K562 (cell line): Measurements from ENCODE around the gene GPHA2. TPM values are rescaled to one million over a fixed set of nuclear protein-coding genes. Genes with fewer than 3 reads are reported as not detected.
A peak's percentile ranks its signal among the peaks of the same experiment; 100 is the strongest.

Experiments
- ATF7 ChIP-seq: fragments of 450-650 bp; IDR thresholded peaks from 2 replicates; pipeline ENCODE4 v1.7.1; 2014; ENCODE audit warnings: mild to moderate bottlenecking, moderate library complexity
- BHLHE40 ChIP-seq: IDR thresholded peaks from 2 replicates; pipeline ENCODE4 v1.6.1; 2011; ENCODE audit warnings: low read length, improper control_type of control experiment
- ELF2 ChIP-seq: fragments of 250-450 bp; sonication (Bioruptor Pico); IDR thresholded peaks from 2 replicates; pipeline ENCODE4 v1.5.0; 2021; ENCODE audit warnings: mild to moderate bottlenecking
- FOXJ2 ChIP-seq: fragments of 200-800 bp; sonication (Bioruptor generic); IDR thresholded peaks from 2 replicates; pipeline ENCODE4 v1.6.1; 2016; ENCODE audit warnings: missing genetic modification characterization, missing compliant biosample characterization
- HCFC1 ChIP-seq: IDR thresholded peaks from 2 replicates; pipeline ENCODE4 v1.6.1; 2012; ENCODE audit warnings: low read depth, low read length, improper control_type of control experiment
- HDAC1 ChIP-seq, 2 experiments: fragments of 450-650 bp; IDR thresholded peaks; 2 replicates each; pipeline ENCODE4 v1.6.1; 2016 to 2017; ENCODE audit warnings: inconsistent platforms in 1 of 2, mild to moderate bottlenecking in 1 of 2, moderate library complexity in 1 of 2
- MYC ChIP-seq, 2 experiments: fragments of 250-450 bp in 1 of 2; sonication (Bioruptor Pico) in 1 of 2; IDR thresholded peaks; 2 replicates each; pipeline versions ENCODE4 v1.5.1 to v1.6.1; 2012 to 2021; ENCODE audit warnings: low read depth in 2 of 2, borderline replicate concordance in 1 of 2, improper control_type of control experiment in 1 of 2, low read length in 1 of 2, mild to moderate bottlenecking in 1 of 2, moderate library complexity in 1 of 2
- OTX1 ChIP-seq: fragments of 450-650 bp; formaldehyde crosslinking; IDR thresholded peaks from 2 replicates; pipeline ENCODE4 v1.4.0; 2022; ENCODE audit warnings: mild to moderate bottlenecking
- SIX5 ChIP-seq, 2 experiments: IDR thresholded peaks; 2 replicates each; pipeline ENCODE4 v1.6.1; 2011; ENCODE audit warnings: low read length in 2 of 2, borderline replicate concordance in 1 of 2, low read depth in 1 of 2, mild to moderate bottlenecking in 1 of 2, moderate library complexity in 1 of 2; ENCODE audit not compliant: insufficient read depth in 1 of 2
- ZKSCAN1 ChIP-seq: fragments of 150-350 bp; IDR thresholded peaks from 2 replicates; pipeline ENCODE4 v1.6.1; 2016; ENCODE audit warnings: low read depth, low read length
- ZNF134 ChIP-seq: fragments of 250-450 bp; sonication (Bioruptor Pico); conservative IDR thresholded peaks from 2 replicates; pipeline ENCODE4 v1.4.0; 2020
- polyA plus RNA-seq, 8 experiments: library from polyadenylated mRNA; depleted of rRNA in 4 of 8; stranded (reverse) in 5 of 8; unstranded in 3 of 8; fragments of >200 nt; fragmentation: Nextera tagmentation in 2 of 8; fragmentation: Illumina TruSeq in 1 of 8; extraction: Ambion mirVana in 2 of 8; extraction: Trizol in 1 of 8; gene quantifications; 2 replicates each; pipeline versions ENCODE4 v1.2.1 to v1.2.3, GENCODE V29; 2011 to 2014; ENCODE audit warnings: inconsistent platforms in 1 of 8, missing spikeins in 1 of 8
- total RNA-seq, 7 experiments: library from RNA; depleted of rRNA in 6 of 7; stranded (reverse); fragments of >200 nt in 6 of 7; fragmentation: Illumina TruSeq in 2 of 7; extraction: Trizol in 2 of 7; gene quantifications; 2 replicates each; pipeline versions ENCODE4 v1.2.1 to v1.2.3, GENCODE V29; 2011 to 2021; ENCODE audit warnings: low replicate concordance in 1 of 7
- TF ChIP-seq, protein P1 (sequence below): fragments of 450-650 bp; IDR thresholded peaks from 2 replicates; pipeline ENCODE4 v1.6.1; 2016; ENCODE audit warnings: missing biosample characterization, missing genetic modification characterization
- TF ChIP-seq, protein P2 (sequence below), 2 experiments: fragments of 200-800 bp in 1 of 2; sonication (Bioruptor generic) in 1 of 2; sonication (generic) in 1 of 2; formaldehyde crosslinking in 1 of 2; IDR thresholded peaks in 1 of 2; conservative IDR thresholded peaks in 1 of 2; 2 replicates each; pipeline versions ENCODE4 v1.5.0 to v1.6.1; 2016 to 2020; ENCODE audit warnings: missing compliant biosample characterization in 1 of 2, missing genetic modification characterization in 1 of 2, missing genetic modification reagents in 1 of 2
- TF ChIP-seq, protein P3 (sequence below): fragments of 450-650 bp; IDR thresholded peaks from 2 replicates; pipeline ENCODE4 v1.6.1; 2016; ENCODE audit warnings: borderline replicate concordance
- TF ChIP-seq, protein P4 (sequence below): sonication (generic); formaldehyde crosslinking; IDR thresholded peaks from 2 replicates; pipeline ENCODE4 v1.8.1; 2022; ENCODE audit warnings: missing genetic modification reagents
- TF ChIP-seq, protein P5 (sequence below): fragments of 250-450 bp; sonication (Bioruptor Pico); IDR thresholded peaks from 2 replicates; pipeline ENCODE4 v1.4.0; 2020

Gene GPHA2
- total and polyA plus RNA-seq, 9 of the 15 experiments (the other 6 are each of a cell fraction or from before 2014, with no cell fraction given): 0.17 to 0.22 TPM; not detected in 7

DNA sequence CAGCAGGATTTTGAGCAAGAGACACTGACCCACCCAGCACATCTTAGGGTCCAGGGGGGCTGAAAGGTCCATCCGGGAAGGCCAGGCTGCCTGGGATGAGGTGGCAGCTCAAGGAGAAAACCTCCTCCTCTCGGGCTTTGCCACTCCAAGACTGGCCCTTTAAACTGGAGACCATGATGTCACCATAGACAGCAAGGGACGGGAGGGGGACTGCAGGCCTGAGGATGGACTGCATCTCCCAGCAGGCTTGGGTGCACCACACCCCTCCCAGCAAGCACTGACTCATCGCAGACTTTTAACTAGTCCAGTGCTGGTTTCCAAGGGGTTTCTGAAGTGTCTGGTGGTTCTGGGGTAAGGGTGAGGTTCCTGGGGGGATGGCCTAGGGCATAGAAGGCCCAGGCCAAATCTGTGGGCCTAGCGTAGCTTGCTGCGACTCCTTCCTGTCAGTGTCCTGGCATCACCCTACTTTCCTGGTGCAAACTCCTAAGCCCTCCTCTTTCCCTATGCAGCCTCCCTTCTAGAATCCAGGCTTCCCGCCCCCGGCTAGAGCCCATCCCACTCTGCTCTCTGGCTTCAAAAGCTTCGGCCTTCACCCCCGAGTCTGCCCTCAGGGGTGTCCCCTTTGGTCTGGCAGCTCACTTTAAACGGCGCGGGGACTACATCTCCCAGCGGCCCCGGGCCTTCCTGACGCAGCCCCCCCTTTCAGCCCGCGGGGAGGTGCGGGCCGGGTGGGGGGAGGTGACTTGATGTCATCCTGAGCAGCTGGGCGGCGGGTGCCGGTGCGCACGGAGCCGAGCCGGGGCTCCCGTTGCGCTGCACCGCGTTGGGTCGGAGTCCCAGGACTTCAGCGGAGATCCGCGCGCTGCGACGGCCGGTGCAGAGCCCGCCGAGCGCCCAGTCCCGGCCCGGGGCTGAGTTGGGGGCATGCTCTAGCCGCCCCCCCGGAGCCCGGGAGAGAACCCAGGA, 11.5 kb downstream of the GPHA2 start, which contains the start of gene PPP2R5B (continued):
- TF ChIP-seq, protein P1, sequence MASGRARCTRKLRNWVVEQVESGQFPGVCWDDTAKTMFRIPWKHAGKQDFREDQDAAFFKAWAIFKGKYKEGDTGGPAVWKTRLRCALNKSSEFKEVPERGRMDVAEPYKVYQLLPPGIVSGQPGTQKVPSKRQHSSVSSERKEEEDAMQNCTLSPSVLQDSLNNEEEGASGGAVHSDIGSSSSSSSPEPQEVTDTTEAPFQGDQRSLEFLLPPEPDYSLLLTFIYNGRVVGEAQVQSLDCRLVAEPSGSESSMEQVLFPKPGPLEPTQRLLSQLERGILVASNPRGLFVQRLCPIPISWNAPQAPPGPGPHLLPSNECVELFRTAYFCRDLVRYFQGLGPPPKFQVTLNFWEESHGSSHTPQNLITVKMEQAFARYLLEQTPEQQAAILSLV (tag): 0 out of 2 replicates have a peak, but pooled peaks have one; percentile 23
- TF ChIP-seq SIX5 (IDR thresholded peaks at IDR 0.05; ENCODE audit: borderline replicate concordance in 1 of 2, insufficient read depth in 1 of 2, low read depth in 1 of 2, low read length in 2 of 2): peak; percentile 85 to 89
- TF ChIP-seq BHLHE40: peak; percentile 71; the same call in 1 of the 2 replicates
- TF ChIP-seq HCFC1: peak; percentile 94
- peak; percentile 25; the same call in 1 of the 2 replicates for TF ChIP-seq ZKSCAN1
- TF ChIP-seq ZNF134 (CRISPR knock-in tag): 0 out of 2 replicates have a peak, but pooled peaks have one; percentile 34
- peak in 1 of 2 experiments; percentile 81; a peak in 1 of 4 replicates for TF ChIP-seq HDAC1 (IDR thresholded peaks at IDR 0.05)
- TF ChIP-seq, protein P2, sequence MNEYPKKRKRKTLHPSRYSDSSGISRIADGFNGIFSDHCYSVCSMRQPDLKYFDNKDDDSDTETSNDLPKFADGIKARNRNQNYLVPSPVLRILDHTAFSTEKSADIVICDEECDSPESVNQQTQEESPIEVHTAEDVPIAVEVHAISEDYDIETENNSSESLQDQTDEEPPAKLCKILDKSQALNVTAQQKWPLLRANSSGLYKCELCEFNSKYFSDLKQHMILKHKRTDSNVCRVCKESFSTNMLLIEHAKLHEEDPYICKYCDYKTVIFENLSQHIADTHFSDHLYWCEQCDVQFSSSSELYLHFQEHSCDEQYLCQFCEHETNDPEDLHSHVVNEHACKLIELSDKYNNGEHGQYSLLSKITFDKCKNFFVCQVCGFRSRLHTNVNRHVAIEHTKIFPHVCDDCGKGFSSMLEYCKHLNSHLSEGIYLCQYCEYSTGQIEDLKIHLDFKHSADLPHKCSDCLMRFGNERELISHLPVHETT (CRISPR knock-in tag; conservative IDR thresholded peaks at IDR 0.05 in 1 of 2, IDR thresholded peaks at IDR 0.05 in 1 of 2): peak in 1 of 2 experiments; percentile 76; a peak in 1 of 4 replicates
- TF ChIP-seq, protein P3, sequence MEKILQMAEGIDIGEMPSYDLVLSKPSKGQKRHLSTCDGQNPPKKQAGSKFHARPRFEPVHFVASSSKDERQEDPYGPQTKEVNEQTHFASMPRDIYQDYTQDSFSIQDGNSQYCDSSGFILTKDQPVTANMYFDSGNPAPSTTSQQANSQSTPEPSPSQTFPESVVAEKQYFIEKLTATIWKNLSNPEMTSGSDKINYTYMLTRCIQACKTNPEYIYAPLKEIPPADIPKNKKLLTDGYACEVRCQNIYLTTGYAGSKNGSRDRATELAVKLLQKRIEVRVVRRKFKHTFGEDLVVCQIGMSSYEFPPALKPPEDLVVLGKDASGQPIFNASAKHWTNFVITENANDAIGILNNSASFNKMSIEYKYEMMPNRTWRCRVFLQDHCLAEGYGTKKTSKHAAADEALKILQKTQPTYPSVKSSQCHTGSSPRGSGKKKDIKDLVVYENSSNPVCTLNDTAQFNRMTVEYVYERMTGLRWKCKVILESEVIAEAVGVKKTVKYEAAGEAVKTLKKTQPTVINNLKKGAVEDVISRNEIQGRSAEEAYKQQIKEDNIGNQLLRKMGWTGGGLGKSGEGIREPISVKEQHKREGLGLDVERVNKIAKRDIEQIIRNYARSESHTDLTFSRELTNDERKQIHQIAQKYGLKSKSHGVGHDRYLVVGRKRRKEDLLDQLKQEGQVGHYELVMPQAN: 0 out of 2 replicates have a peak, but pooled peaks have one; percentile 38
- TF ChIP-seq, protein P4, sequence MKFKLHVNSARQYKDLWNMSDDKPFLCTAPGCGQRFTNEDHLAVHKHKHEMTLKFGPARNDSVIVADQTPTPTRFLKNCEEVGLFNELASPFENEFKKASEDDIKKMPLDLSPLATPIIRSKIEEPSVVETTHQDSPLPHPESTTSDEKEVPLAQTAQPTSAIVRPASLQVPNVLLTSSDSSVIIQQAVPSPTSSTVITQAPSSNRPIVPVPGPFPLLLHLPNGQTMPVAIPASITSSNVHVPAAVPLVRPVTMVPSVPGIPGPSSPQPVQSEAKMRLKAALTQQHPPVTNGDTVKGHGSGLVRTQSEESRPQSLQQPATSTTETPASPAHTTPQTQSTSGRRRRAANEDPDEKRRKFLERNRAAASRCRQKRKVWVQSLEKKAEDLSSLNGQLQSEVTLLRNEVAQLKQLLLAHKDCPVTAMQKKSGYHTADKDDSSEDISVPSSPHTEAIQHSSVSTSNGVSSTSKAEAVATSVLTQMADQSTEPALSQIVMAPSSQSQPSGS (CRISPR knock-in tag): peak; percentile 92
- TF ChIP-seq ATF7: peak; percentile 98
- peak; percentile 47; the same call in 1 of the 2 replicates for TF ChIP-seq ELF2 (CRISPR knock-in tag)
- no peak for TF ChIP-seq FOXJ2 (tag)
- TF ChIP-seq MYC (IDR thresholded peaks at IDR 0.05; ENCODE audit: low read depth, low read length): peak; percentile 41
- TF ChIP-seq MYC (CRISPR knock-in tag; IDR thresholded peaks at IDR 0.05; ENCODE audit: borderline replicate concordance, low read depth): peak; percentile 74; the same call in 1 of the 2 replicates
- TF ChIP-seq, protein P5, sequence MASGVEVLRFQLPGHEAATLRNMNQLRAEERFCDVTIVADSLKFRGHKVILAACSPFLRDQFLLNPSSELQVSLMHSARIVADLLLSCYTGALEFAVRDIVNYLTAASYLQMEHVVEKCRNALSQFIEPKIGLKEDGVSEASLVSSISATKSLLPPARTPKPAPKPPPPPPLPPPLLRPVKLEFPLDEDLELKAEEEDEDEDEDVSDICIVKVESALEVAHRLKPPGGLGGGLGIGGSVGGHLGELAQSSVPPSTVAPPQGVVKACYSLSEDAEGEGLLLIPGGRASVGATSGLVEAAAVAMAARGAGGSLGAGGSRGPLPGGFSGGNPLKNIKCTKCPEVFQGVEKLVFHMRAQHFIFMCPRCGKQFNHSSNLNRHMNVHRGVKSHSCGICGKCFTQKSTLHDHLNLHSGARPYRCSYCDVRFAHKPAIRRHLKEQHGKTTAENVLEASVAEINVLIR (CRISPR knock-in tag): peak; percentile 40; the same call in 1 of the 2 replicates
- TF ChIP-seq OTX1 (CRISPR knock-in tag): peak; percentile 90; the same call in 1 of the 2 replicates
